ENCODE measurements around the gene NFYC. TPM values are rescaled to one million over a fixed set of nuclear protein-coding genes. Genes with fewer than 3 reads are reported as not detected.

The NFYC gene
- total RNA-seq, 3 donors from 2014 or later, result 42.7 to 69.7 (median 55.7) TPM

GRCh38 chr1:40704817-40705733 is 13.6 kb downstream of the NFYC start:
- no peak for TF ChIP-seq POLR2A (IDR thresholded peaks at IDR 0.05)
- no peaks in the 10 kb centered on the region for H3K27me3 ChIP-seq
- no peak for DNase-seq (ENCODE audit: low spot score in 2 of 2)
- H3K4me1 ChIP-seq, result peaks cover 0 to 7% of the 10 kb centered on the region in 2 donors
- intact Hi-C loops (cut with DNase I; ENCODE audit: low total_unique reads), result no loop called here
- H3K9me3 ChIP-seq, result no peaks in the 10 kb centered on the region
- H3K27ac ChIP-seq, result no peak overlapping the region
- H3K36me3 ChIP-seq, result no peaks in the 10 kb centered on the region
- no peak overlapping the region for H3K4me3 ChIP-seq

GRCh38 chr1:40706626-40707025 is 15.1 kb downstream of the NFYC start:
- Histone ChIP-seq H3K27me3 (no peaks in the 10 kb centered on the region), H3K36me3 (no peaks in the 10 kb centered on the region), H3K4me1 (peaks cover 0 to 7% of the 10 kb centered on the region in 2 donors), H3K27ac (no peak overlapping the region), H3K9me3 (no peaks in the 10 kb centered on the region), H3K4me3 (no peak overlapping the region)
- TF ChIP-seq POLR2A (IDR thresholded peaks at IDR 0.05), result no peak
- TF ChIP-seq POLR2AphosphoS5 (IDR thresholded peaks at IDR 0.05), result no peak
- no peak for TF ChIP-seq CTCF (IDR thresholded peaks at IDR 0.05)
- intact Hi-C loops (cut with DNase I; ENCODE audit: low total_unique reads), result no loop called here
- no peak for DNase-seq (ENCODE audit: low spot score in 2 of 2)

- TF ChIP-seq POLR2A (IDR thresholded peaks at IDR 0.05) (no peak), CTCF (IDR thresholded peaks at IDR 0.05) (no peak), POLR2AphosphoS5 (IDR thresholded peaks at IDR 0.05) (no peak)
- H3K9me3 ChIP-seq, result no peaks in the 10 kb centered on the region
- no peaks in the 10 kb centered on the region for H3K36me3 ChIP-seq
- peak overlapping the region; percentile 46 to 79 for H3K27ac ChIP-seq
- H3K4me1 ChIP-seq, result peaks cover 0 to 15% of the 10 kb centered on the region in 2 donors
- H3K27me3 ChIP-seq, result no peaks in the 10 kb centered on the region
- H3K4me3 ChIP-seq, result peak overlapping the region; percentile 44 to 65 (median 58)
- DNase-seq (ENCODE audit: low spot score in 2 of 2), result no peak
- intact Hi-C loops (cut with DNase I; ENCODE audit: low total_unique reads), result no loop called here
Observed at GRCh38 chr1:40708750-40709099, 17.2 kb downstream of the NFYC start.

GRCh38 chr1:40709100-40709801 is 17.7 kb downstream of the NFYC start:
- Histone ChIP-seq H3K4me1 (peaks cover 0 to 15% of the 10 kb centered on the region in 2 donors), H3K4me3 (peak overlapping the region; percentile 44 to 65 (median 58)), H3K27ac (peak overlapping the region; percentile 46 to 79), H3K36me3 (no peaks in the 10 kb centered on the region), H3K9me3 (no peaks in the 10 kb centered on the region), H3K27me3 (no peaks in the 10 kb centered on the region)
- DNase-seq (ENCODE audit: low spot score in 2 of 2), result peak; percentile 65 to 87
- TF ChIP-seq POLR2A (IDR thresholded peaks at IDR 0.05) (no peak), CTCF (IDR thresholded peaks at IDR 0.05) (no peak), POLR2AphosphoS5 (IDR thresholded peaks at IDR 0.05) (peak in 1 of 3 donors; percentile 55)
- intact Hi-C loops (cut with DNase I; ENCODE audit: low total_unique reads), result no loop called here

GRCh38 chr1:40709802-40710278 is 18.3 kb downstream of the NFYC start:
- intact Hi-C loops (cut with DNase I; ENCODE audit: low total_unique reads), result no loop called here
- Histone ChIP-seq H3K27me3 (no peaks in the 10 kb centered on the region), H3K36me3 (no peaks in the 10 kb centered on the region), H3K4me3 (peak overlapping the region; percentile 44 to 65 (median 58)), H3K4me1 (peaks cover 0 to 10% of the 10 kb centered on the region in 2 donors), H3K9me3 (no peaks in the 10 kb centered on the region), H3K27ac (peak overlapping the region; percentile 46 to 79)
- TF ChIP-seq POLR2A (IDR thresholded peaks at IDR 0.05) (no peak), POLR2AphosphoS5 (IDR thresholded peaks at IDR 0.05) (no peak), CTCF (IDR thresholded peaks at IDR 0.05) (no peak)
- DNase-seq (ENCODE audit: low spot score in 2 of 2), result no peak

Measured in breast epithelium (tissue), 4 donors.